ENCODE results near the gene FAM118B.
"Not testable (repeated sequence)": the region's sequence is repeated elsewhere in the genome, so short reads cannot be mapped to it uniquely, and the experiment has no call there.

The FAM118B gene

DNA sequence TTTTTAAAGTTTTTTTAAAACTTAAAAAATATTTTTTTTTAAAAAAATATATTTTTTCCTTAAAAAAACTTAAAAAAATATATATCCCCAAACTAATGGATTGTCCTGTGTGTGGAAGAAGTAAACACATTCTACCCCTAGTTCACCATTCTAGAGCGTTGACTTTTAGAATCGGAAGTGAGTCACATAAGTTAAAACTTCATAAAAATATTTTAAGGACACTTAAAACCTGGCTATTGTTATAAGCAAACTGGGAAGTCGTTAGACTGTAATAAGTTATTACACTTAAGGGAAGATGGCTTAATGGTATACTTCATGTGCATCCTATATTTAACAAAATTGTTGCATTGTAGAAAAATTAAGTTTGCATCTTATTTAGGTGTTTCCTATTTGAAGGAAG lies 21.1 kb downstream of the FAM118B start:
- TF ChIP-seq, protein P1, sequence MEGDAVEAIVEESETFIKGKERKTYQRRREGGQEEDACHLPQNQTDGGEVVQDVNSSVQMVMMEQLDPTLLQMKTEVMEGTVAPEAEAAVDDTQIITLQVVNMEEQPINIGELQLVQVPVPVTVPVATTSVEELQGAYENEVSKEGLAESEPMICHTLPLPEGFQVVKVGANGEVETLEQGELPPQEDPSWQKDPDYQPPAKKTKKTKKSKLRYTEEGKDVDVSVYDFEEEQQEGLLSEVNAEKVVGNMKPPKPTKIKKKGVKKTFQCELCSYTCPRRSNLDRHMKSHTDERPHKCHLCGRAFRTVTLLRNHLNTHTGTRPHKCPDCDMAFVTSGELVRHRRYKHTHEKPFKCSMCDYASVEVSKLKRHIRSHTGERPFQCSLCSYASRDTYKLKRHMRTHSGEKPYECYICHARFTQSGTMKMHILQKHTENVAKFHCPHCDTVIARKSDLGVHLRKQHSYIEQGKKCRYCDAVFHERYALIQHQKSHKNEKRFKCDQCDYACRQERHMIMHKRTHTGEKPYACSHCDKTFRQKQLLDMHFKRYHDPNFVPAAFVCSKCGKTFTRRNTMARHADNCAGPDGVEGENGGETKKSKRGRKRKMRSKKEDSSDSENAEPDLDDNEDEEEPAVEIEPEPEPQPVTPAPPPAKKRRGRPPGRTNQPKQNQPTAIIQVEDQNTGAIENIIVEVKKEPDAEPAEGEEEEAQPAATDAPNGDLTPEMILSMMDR (IDR thresholded peaks at IDR 0.05; ENCODE audit: low read depth, low read length, missing control alignments) = no peak
- no peaks in the 10 kb centered on the region for H3K27me3 ChIP-seq (replicated peaks)
- DNase-seq = no peak
- in situ Hi-C loops (cut with HindIII; ENCODE audit: low pct_ligation_motif_present, low sequenced_read_pairs) = no loop called here
- H3K27ac ChIP-seq = no peak overlapping the region
- no peaks in the 10 kb centered on the region for H3K36me3 ChIP-seq (replicated peaks)
- H3K4me3 ChIP-seq (ENCODE audit: low read depth, low read length) = no peak overlapping the region

DNA sequence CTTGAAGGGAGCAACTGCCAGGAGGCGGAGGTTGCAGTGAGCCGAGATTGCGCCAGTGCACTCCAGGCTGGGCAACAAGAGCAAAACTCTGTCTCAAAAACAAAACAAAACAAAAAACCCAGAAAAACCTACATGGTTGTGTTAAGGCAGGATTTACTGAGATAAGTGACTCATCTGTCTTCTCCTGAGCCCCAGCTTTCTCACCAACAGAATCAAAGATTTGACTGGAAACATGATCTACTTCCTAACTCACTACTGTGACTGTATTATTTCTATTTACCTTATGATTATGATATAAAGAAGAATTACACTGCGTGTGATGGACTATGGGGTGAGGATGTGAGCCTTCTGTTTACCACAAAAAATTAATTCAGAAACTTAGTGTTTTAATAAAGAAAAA lies 21.8 kb downstream of the FAM118B start:
- TF ChIP-seq, protein P1 (IDR thresholded peaks at IDR 0.05; ENCODE audit: low read depth, low read length, missing control alignments) = no peak
- Histone ChIP-seq H3K36me3 (replicated peaks) (no peaks in the 10 kb centered on the region), H3K4me3 (ENCODE audit: low read depth, low read length) (no peak overlapping the region), H3K27ac (peak overlapping the region; percentile 51), H3K27me3 (replicated peaks) (no peaks in the 10 kb centered on the region)
- peak; percentile 65 for DNase-seq
- in situ Hi-C loops (cut with HindIII; ENCODE audit: low pct_ligation_motif_present, low sequenced_read_pairs) = no loop called here

DNA sequence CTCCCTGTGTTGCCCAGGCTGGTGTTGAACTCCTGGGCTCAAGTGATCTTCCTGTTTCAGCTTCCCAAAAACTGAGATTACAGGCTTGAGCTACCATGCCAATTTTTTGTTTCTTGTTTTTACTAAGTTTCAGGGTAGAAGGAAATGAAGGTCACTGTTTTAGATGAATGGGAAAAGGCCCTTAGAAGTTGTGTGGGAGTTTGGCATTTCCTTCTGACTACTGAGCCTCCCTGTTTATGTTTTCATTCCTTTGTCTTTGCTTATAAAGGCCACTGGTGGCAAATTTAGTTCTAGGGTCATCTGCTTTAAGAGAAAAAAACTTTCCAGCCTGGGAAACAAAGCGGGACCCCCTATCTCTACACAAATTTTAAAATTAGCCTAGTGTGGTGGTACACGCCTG lies 35.1 kb downstream of the FAM118B start:
- peak; percentile 36 for DNase-seq
- in situ Hi-C loops (cut with HindIII; ENCODE audit: low pct_ligation_motif_present, low sequenced_read_pairs) = no loop called here
- TF ChIP-seq, protein P1 (IDR thresholded peaks at IDR 0.05; ENCODE audit: low read depth, low read length, missing control alignments) = no peak
- no peak overlapping the region for H3K4me3 ChIP-seq (ENCODE audit: low read depth, low read length)
- peaks cover 4% of the 10 kb centered on the region for H3K36me3 ChIP-seq (replicated peaks)
- H3K27me3 ChIP-seq (replicated peaks) = no peaks in the 10 kb centered on the region
- H3K27ac ChIP-seq = no peak overlapping the region

DNA sequence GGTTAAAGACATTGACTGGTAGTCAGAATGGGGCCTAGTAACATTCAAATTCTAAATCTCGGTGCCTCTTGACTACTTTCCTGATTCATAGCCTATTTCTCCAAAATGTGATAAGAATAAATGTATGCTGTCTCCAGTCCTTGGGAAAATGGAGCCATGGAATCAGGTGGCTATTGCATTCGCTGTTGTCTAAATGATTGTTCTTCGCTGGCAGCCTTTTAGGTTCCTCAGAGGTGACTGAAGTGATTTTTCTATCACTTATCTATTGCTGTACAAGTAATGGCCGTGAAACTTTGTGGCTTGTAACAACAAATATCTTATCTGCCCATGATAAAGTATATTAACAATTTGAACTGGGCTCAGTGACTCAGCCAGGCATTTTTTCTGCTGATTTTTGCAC lies 41.7 kb downstream of the FAM118B start:
- Histone ChIP-seq H3K27me3 (replicated peaks) (no peaks in the 10 kb centered on the region), H3K27ac (no peak overlapping the region), H3K36me3 (replicated peaks) (peaks cover 10% of the 10 kb centered on the region), H3K4me3 (ENCODE audit: low read depth, low read length) (no peak overlapping the region)
- TF ChIP-seq, protein P1 (IDR thresholded peaks at IDR 0.05; ENCODE audit: low read depth, low read length, missing control alignments) = no peak
- no peak for DNase-seq
- in situ Hi-C loops (cut with HindIII; ENCODE audit: low pct_ligation_motif_present, low sequenced_read_pairs) = no loop called here

DNA sequence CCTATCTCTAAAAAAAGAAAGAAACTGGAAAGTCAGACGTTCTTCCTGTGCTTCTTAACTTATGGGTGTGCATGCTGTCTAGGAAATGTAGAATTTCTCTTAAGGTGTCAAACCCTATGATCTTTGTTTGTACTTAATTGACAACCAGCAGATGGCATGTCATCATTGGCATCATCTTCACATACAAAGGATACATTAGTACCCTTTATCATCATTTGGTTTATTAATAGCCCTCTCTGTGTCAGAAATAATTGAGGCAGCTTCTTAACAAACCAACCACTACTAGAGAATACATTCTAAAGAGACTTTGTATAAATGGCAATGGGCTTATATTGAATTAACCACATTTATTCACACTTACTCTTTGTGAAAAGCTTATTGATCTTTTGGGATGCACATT lies 43.2 kb downstream of the FAM118B start:
- in situ Hi-C loops (cut with HindIII; ENCODE audit: low pct_ligation_motif_present, low sequenced_read_pairs) = no loop called here
- H3K27ac ChIP-seq = no peak overlapping the region
- peaks cover 8% of the 10 kb centered on the region for H3K36me3 ChIP-seq (replicated peaks)
- H3K27me3 ChIP-seq (replicated peaks) = no peaks in the 10 kb centered on the region
- no peak overlapping the region for H3K4me3 ChIP-seq (ENCODE audit: low read depth, low read length)
- no peak for DNase-seq
- TF ChIP-seq, protein P1 (IDR thresholded peaks at IDR 0.05; ENCODE audit: low read depth, low read length, missing control alignments) = no peak

DNA sequence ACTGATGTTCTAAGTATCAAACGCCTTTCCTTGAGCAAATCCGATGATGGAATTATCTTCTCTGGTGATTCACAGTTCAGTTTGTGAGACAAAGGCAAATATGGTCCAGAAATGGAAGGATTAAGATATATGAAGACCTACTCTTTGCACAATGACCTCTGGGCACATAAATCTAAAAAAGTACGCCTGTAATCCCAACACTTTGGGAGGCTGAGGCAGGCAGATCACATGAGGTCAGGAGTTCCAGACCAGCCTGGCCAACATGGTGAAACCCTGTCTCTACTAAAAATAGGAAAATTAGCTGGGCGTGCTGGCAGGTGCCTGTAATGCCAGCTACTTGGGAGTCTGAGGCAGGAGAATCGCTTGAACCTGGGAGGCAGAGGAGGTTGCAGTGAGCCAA lies 43.9 kb downstream of the FAM118B start:
- DNase-seq; H3K27ac ChIP-seq; in situ Hi-C loops (cut with HindIII; ENCODE audit: low pct_ligation_motif_present, low sequenced_read_pairs); H3K36me3 ChIP-seq (replicated peaks); H3K27me3 ChIP-seq (replicated peaks); H3K4me3 ChIP-seq (ENCODE audit: low read depth, low read length): not testable (repeated sequence)
